ENCODE data around the gene C20orf204.

C20orf204 gene

DNA sequence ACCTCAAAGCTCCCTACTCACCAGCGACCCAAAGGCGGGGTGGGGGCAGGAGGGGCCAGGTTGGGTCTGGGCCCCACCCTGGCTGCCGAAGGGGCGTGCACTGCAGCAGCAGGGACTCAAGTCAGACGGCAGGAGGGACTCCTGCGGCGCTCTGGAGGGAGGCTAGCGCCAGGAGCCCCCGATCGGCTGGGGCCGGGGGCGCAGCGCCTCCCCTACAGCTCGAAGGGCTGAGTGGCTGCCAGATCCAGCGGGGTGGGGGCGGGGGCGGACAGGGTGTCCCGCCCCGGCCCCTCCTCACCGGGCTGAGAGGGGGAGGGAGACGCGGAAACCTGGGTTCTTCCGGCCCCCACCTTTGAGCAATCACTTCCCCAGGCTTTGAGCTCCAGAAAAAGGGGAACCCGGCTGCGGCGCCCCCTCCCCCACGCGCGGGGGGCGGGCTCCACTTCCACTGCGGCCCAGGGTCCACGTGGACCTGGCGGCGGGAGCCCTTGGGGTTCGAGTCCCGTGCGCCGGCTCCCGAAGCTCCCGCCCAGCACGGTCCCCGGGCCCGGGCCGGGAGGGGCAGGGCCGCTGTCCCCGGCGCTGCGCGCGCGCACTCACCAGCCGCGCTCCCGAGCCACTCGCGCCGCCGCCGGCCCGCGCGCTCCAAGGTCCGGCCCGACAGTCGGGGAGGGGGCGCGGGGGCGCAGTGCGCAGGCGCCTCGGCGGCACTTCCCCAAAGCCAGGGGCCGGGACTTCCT is 43.5 kb downstream of the C20orf204 start, which contains the start of gene RGS19:
Gene RGS19 (minus strand): TSS at position 246 of the 740 bp plus-strand sequence. CDS start 2,632 bp downstream, outside the sequence.
- DNase-seq (ENCODE audit: extremely low read depth, low read depth) = peak; percentile 20

DNA sequence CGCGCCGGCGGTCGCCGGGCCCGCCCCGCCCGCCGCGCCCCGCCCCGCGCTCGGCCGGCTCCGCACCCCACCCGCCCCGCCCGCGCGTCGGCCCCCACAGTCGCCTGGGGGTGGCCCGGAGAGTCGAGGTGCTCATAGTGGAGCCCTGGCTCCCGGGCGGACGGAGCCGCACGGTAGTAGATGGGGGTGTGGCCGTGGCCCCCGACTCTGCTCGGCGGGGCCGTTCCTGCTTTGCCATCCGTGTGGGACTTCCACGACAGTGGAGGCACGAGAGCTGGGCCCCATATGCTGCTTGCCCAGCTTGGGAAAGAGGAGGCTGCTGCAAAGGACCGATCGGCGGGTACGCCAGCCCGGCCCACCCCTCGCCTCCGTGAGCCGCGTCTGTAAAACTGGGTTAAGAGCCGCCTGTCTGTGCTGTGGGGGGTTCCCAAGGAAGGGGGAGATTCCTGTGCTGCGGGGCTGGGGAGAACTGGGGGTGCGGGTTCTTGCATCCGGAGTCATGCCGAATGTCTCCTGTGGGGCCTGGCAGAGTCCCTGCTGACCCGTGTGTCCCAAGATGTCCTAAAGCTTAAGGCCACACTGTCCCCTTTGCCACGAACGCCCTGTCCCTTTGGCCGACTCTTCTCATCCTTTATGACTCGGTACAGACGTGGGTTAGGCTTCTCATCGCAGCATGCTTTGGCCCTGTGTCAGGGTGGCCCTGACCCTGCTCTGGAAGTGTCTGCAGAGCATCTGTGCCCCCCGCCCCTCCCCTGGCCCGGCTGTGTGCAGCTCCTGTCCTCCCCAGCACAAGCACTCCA is 44.2 kb downstream of the C20orf204 start, which contains the start of gene OPRL1:
Gene OPRL1 (plus strand): TSS at position 70 of the 800 bp plus-strand sequence. CDS start 12,639 bp downstream, outside the sequence.
- DNase-seq (ENCODE audit: extremely low read depth, low read depth) = no peak

More for the DNA sequence above, 43.5 kb downstream of the C20orf204 start, which contains the start of gene RGS19:
- TF ChIP-seq, protein P1, sequence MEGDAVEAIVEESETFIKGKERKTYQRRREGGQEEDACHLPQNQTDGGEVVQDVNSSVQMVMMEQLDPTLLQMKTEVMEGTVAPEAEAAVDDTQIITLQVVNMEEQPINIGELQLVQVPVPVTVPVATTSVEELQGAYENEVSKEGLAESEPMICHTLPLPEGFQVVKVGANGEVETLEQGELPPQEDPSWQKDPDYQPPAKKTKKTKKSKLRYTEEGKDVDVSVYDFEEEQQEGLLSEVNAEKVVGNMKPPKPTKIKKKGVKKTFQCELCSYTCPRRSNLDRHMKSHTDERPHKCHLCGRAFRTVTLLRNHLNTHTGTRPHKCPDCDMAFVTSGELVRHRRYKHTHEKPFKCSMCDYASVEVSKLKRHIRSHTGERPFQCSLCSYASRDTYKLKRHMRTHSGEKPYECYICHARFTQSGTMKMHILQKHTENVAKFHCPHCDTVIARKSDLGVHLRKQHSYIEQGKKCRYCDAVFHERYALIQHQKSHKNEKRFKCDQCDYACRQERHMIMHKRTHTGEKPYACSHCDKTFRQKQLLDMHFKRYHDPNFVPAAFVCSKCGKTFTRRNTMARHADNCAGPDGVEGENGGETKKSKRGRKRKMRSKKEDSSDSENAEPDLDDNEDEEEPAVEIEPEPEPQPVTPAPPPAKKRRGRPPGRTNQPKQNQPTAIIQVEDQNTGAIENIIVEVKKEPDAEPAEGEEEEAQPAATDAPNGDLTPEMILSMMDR (IDR thresholded peaks at IDR 0.05; ENCODE audit: low read depth, low read length) = no peak

DNA sequence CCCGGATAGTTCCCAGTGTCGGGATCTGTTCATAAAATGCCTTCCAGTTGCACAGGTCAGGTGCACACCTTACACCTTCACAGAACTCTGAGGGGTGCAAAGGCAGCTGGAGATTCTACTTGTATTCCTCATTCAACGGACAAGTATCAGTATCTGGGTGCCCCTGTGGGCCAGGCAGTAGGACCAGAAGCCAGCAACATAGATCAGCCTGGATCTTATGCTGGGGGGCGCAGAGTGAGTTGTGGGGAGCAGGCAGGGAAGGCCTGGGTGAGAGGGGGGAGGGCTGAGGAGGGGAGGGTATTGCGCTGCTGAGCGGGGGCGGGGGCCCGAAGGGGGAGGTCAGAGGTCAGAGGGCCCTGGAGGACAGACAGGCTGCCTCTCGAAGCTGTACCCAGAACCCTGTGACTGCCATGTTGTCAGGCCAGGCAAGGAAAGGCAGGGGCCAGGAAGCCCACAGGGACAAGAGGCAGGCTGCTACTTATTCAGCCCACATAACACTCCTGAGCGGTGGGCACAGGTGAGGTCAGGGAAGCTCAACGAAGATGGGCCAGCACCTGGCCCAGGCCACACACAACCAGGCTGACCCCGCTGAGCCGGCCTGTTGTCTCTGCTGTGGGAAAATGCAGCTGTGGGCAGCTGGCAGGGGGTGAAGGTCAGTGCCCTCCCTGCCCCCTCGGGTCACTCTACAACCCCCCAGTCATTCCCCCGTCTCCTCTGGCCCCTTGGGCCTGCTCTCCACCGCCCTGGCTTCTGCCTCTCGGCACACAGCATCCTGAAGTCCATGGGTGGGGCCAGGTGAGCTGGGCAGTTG is 45.0 kb downstream of the C20orf204 start:
- no peak for DNase-seq (ENCODE audit: extremely low read depth, low read depth)
- TF ChIP-seq, protein P1 (IDR thresholded peaks at IDR 0.05; ENCODE audit: low read depth, low read length) = no peak

More for the DNA sequence above, 44.2 kb downstream of the C20orf204 start, which contains the start of gene OPRL1:
- TF ChIP-seq, protein P1 (IDR thresholded peaks at IDR 0.05; ENCODE audit: low read depth, low read length) = no peak

DNA sequence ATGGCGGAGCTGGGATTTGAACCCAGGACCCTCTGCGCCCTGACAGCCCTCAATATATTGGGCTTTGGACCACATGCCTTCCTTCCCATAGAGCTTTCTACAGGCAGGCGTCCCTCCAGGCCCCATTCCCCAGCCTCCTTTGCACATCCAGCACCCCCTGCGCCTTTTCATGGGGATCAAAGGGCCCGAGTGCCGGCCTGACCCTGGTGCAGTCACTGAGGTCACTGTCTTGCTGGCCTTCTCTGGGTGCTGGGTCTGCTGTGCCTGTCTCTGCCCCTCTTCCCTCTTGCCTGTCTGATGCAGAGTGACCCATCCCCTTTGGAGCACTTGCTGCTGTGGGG is 45.6 kb downstream of the C20orf204 start:
- TF ChIP-seq, protein P1 (IDR thresholded peaks at IDR 0.05; ENCODE audit: low read depth, low read length) = no peak
- no peak for DNase-seq (ENCODE audit: extremely low read depth, low read depth)

DNA sequence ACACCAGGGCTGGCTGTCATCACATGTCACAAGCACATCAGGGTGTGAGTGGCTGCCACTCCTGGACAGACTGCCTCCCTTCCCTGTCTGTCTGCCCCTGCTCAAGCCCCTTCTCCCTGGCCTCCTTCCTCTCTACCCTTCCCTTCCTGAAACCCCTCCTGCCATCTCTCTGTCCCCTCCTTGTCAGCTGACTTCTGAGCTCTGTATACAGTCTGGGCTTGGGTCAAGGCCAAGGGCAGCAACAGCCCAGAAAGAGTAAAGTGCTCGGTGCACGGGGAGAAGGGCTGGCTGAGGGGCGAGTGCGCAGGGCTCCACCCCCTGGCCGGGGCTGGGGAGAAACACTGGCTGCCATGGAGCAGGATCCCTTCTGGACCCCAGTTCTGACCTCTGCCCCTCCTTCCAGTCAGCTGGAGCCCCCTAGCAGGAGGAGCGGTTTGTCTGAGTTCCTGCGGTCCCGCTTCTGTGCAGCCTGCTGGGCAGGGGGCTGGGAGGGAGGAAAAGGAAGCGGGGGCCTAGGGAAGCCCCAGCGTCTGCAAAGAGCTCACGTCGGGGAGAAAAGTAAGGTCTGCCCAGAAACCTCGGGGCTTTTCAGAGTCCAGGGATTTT is 46.2 kb downstream of the C20orf204 start:
- no peak for DNase-seq (ENCODE audit: extremely low read depth, low read depth)
- TF ChIP-seq, protein P1 (IDR thresholded peaks at IDR 0.05; ENCODE audit: low read depth, low read length) = no peak

DNA sequence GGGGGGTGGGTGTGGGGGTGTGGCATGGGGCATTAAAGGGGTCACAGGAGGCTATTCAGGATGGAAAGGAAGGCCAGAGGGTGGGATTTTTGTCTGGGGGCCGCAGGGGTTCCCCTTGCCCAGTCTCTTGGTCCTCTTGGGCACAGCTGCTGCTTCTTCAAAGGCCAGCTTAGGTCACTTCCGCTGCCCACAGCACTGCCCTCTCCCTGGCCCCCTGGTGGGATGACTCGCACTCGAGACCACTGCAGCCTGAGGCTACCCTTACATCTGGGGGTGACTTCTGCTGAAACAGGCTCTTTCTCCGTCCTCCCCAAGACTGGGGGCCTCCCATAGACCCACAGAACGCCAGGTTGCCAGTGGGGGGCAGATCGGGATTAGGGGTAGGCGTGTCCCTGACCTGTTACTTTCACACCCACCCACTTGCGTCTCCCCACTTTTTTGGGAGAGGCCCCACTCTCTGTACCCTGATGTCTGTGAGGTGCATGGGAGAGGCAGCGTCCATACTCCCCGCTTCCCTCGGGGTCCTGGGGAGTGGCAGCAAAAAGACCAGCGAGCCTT is 46.9 kb downstream of the C20orf204 start:
- TF ChIP-seq, protein P1 (IDR thresholded peaks at IDR 0.05; ENCODE audit: low read depth, low read length) = no peak
- no peak for DNase-seq (ENCODE audit: extremely low read depth, low read depth)
